Measurements from ENCODE around the gene LRRC10B. TPM values are rescaled to one million over a fixed set of nuclear protein-coding genes. Genes with fewer than 3 reads are reported as not detected.

Gene LRRC10B
- total RNA-seq, 1 donor from 2014 or later = not detected

DNA sequence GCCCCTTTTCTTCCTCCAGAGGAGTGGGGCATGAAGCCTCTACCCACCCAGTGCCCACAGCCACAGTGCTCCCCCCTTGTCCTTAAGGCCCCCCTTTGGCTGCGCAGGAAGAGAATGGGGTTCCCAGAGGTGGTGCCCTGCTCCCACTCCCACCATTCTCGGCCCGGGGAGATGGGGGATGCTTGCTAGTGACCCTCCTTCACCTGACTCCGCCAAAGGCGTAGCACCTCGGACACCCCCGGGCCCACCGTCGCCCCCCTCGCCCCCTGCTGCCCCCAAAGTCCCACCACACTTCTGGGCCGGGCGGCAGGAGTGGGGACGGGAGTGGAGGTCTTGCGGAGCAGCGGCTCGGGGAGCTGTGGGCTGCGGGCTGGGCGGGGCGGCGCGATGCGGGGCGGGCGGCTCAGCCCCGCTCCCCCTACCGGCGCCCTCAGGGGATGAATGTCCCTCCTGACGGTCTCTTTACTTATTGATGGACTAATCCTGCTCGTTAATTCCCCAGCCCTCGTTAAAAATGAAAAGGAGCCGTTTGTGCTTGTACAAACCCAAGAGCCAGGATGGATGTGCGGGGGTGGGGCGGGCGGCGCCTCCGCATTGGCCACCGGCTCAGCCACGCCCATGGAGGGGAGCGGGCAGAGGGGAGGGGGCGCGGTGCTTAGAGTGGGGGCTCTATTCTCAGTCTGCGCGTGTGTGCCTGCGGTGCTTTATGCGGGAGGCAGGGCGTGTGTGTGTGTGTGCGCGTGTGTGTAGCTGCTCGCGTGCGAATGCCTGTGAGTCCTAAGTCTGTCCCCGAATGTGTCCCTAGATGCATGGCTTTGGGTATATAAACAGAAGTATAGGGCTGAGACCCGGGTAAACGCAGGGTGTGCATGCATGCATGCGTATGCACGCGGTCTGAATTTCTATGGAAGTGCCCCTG, 46.8 kb downstream of the LRRC10B start:
- Histone ChIP-seq H3K4me1 (peaks cover 21% of the 10 kb centered on the region), H3K9me3 (ENCODE audit: low read depth) (no peaks in the 10 kb centered on the region), H4K20me1 (ENCODE audit: low read depth) (peaks cover 6% of the 10 kb centered on the region), H3K27me3 (peaks cover 29% of the 10 kb centered on the region), H3K27ac (no peak overlapping the region), H3K4me2 (peak overlapping the region; percentile 83), H3F3A (ENCODE audit: low read depth) (peaks cover 11% of the 10 kb centered on the region), H3K79me2 (ENCODE audit: low read depth) (no peaks in the 10 kb centered on the region), H3K36me3 (no peaks in the 10 kb centered on the region), H2AFZ (replicated peaks) (peak overlapping the region; percentile 51), H3K4me3 (peak overlapping the region; percentile 50), H3K9ac (no peak overlapping the region)
- Mint-ChIP-seq H3K9me3 (no peaks in the 10 kb centered on the region), H3K4me1 (peaks cover 26% of the 10 kb centered on the region), H3K36me3 (peaks cover 1% of the 10 kb centered on the region), H3K4me3 (peak overlapping the region; percentile 79), H3K27ac (no peak overlapping the region), H3K27me3 (ENCODE audit: insufficient read depth, low read depth) (peaks cover 47% of the 10 kb centered on the region)
- DNase-seq (ENCODE audit: low spot score) = peak; percentile 88
- TF ChIP-seq EZH2phosphoT487 (IDR thresholded peaks at IDR 0.05) (no peak), CTCF (IDR thresholded peaks at IDR 0.05) (peak; percentile 65)

DNA sequence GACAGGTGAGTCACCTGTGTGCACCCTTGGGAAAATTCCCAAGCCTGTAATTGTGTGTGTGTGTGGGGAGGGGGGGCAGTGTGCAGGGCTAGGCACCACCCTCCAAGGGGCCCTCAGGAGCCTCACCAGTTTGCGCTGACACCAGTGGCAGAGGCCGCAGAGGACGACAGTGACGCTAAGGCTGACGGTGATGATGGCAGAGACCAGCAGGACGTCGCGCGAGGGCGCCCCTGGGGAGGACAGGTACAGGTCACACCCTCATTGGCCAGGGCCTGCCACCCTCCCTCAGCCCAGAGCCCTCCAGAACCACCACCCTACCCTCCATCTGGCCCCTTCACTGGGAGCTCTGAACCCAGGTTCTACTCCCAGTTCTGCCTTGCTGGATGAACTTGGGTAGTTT, 47.4 kb downstream of the LRRC10B start:
- peak overlapping the region; percentile 50 for H3K4me3 ChIP-seq
- Mint-ChIP-seq H3K36me3 (peaks cover 1% of the 10 kb centered on the region), H3K4me3 (peak overlapping the region; percentile 79)

DNA sequence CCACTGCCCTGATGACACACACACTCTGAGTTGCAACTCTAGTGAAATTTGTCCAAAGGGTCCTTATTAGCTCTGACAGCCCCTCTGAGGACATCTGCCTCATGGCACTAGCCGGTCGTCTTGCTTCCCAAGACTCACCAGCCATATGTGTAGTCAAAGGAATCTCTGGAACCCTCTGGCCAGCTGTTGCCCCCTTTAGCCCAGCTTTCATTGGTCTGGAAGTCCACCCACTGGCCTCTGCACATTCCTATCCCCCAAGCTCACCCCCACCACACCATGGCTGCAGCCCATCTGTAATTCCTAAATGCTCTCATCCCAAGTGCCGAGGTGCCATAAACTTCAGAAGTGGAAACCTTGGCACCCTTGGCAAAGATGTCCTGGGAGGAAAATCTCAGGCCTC, 48.1 kb downstream of the LRRC10B start:
- no peak for DNase-seq (ENCODE audit: low spot score)
- Mint-ChIP-seq H3K4me3 (peak overlapping the region; percentile 68), H3K4me1 (peaks cover 28% of the 10 kb centered on the region), H3K36me3 (peaks cover 1% of the 10 kb centered on the region), H3K27ac (no peak overlapping the region), H3K27me3 (ENCODE audit: insufficient read depth, low read depth) (peaks cover 48% of the 10 kb centered on the region), H3K9me3 (no peaks in the 10 kb centered on the region)
- Histone ChIP-seq H3K27ac (no peak overlapping the region), H3K9ac (no peak overlapping the region), H4K20me1 (ENCODE audit: low read depth) (peaks cover 6% of the 10 kb centered on the region), H3K36me3 (no peaks in the 10 kb centered on the region), H3K4me1 (peaks cover 21% of the 10 kb centered on the region), H3K27me3 (peaks cover 29% of the 10 kb centered on the region), H3K4me3 (no peak overlapping the region), H3K79me2 (ENCODE audit: low read depth) (no peaks in the 10 kb centered on the region), H3K9me3 (ENCODE audit: low read depth) (no peaks in the 10 kb centered on the region), H3F3A (ENCODE audit: low read depth) (peaks cover 11% of the 10 kb centered on the region), H3K4me2 (no peak overlapping the region), H2AFZ (replicated peaks) (no peak overlapping the region)
- TF ChIP-seq EZH2 (IDR thresholded peaks at IDR 0.05) (no peak), EZH2phosphoT487 (IDR thresholded peaks at IDR 0.05) (no peak), CTCF (IDR thresholded peaks at IDR 0.05) (no peak)

More for the DNA sequence above, 47.4 kb downstream of the LRRC10B start:
- peaks cover 6% of the 10 kb centered on the region for H4K20me1 ChIP-seq (ENCODE audit: low read depth)
- no peak overlapping the region for H3K9ac ChIP-seq
- H3K27me3 ChIP-seq = peaks cover 29% of the 10 kb centered on the region
- H3K27ac ChIP-seq = no peak overlapping the region
- H3K9me3 ChIP-seq (ENCODE audit: low read depth) = no peaks in the 10 kb centered on the region
- no peaks in the 10 kb centered on the region for H3K79me2 ChIP-seq (ENCODE audit: low read depth)
- peaks cover 21% of the 10 kb centered on the region for H3K4me1 ChIP-seq
- H3K27me3 Mint-ChIP-seq (ENCODE audit: insufficient read depth, low read depth) = peaks cover 50% of the 10 kb centered on the region
- H3K4me2 ChIP-seq = peak overlapping the region; percentile 83
- no peak overlapping the region for H2AFZ ChIP-seq (replicated peaks)
- no peaks in the 10 kb centered on the region for H3K36me3 ChIP-seq
- H3K27ac Mint-ChIP-seq = no peak overlapping the region
- TF ChIP-seq EZH2phosphoT487 (IDR thresholded peaks at IDR 0.05) = no peak
- TF ChIP-seq EZH2 (IDR thresholded peaks at IDR 0.05) = no peak
- TF ChIP-seq CTCF (IDR thresholded peaks at IDR 0.05) = no peak
- peaks cover 28% of the 10 kb centered on the region for H3K4me1 Mint-ChIP-seq
- H3F3A ChIP-seq (ENCODE audit: low read depth) = peaks cover 11% of the 10 kb centered on the region
- no peaks in the 10 kb centered on the region for H3K9me3 Mint-ChIP-seq
- DNase-seq (ENCODE audit: low spot score) = no peak

MicroRNA genes within 50 kb of the gene (microRNA counts, 767-probe panel; counts per million panel counts)
- 5,815 counts per million, percentile 92 among the panel's probes with 10 or more counts for microRNA hsa-miR-4488

Small RNA genes lying within 50 kb of the gene (microRNA-seq; reads per million reads assigned to microRNA genes)
- not detected for gene MIR4488

Small RNA genes lying within 50 kb of the gene (small RNA-seq; reads per million reads assigned to genes)
- gene MIR4488 = not detected

Other genes with a start within 250 kb of the LRRC10B start
- 5.1 and 7.0 TPM in 2 replicates for gene VWCE, start 213.4 kb upstream of the LRRC10B start, total RNA-seq (ENCODE audit: low replicate concordance)
- 275 and 314 TPM in 2 replicates for gene DDB1, start 175.6 kb upstream of the LRRC10B start, total RNA-seq (ENCODE audit: low replicate concordance)
- gene TKFC, start 175.5 kb upstream of the LRRC10B start, total RNA-seq (ENCODE audit: low replicate concordance) = 27.3 and 79.3 TPM in 2 replicates
- gene CYB561A3, start 146.9 kb upstream of the LRRC10B start, total RNA-seq (ENCODE audit: low replicate concordance) = 12.1 and 18.2 TPM in 2 replicates
- gene TMEM138, start 146.4 kb upstream of the LRRC10B start, total RNA-seq (ENCODE audit: low replicate concordance) = 30.7 and 37.6 TPM in 2 replicates
- 32.0 and 37.8 TPM in 2 replicates for gene TMEM216, start 116.2 kb upstream of the LRRC10B start, total RNA-seq (ENCODE audit: low replicate concordance)
- 60.7 and 71.9 TPM in 2 replicates for gene CPSF7, start 78.8 kb upstream of the LRRC10B start, total RNA-seq (ENCODE audit: low replicate concordance)
- gene SDHAF2, start 78.6 kb upstream of the LRRC10B start, total RNA-seq (ENCODE audit: low replicate concordance) = 27.4 and 37.7 TPM in 2 replicates
- gene SYT7, start 72.3 kb downstream of the LRRC10B start, total RNA-seq (ENCODE audit: low replicate concordance) = 0.73 and 4.4 TPM in 2 replicates
- 1.1 and 4.6 TPM in 2 replicates for gene DAGLA, start 171.6 kb downstream of the LRRC10B start, total RNA-seq (ENCODE audit: low replicate concordance)
- gene MYRF, start 243.9 kb downstream of the LRRC10B start, total RNA-seq (ENCODE audit: low replicate concordance) = 1.9 and 5.8 TPM in 2 replicates